GM19372 (cell line): ENCODE measurements around the gene TRERF1.

ENCODE experiments used
- ATAC-seq: cut with Tn5 transposase; IDR thresholded peaks from one replicate; pipeline ENCODE4 v1.9.1; 2021; ENCODE audit warnings: mild to moderate bottlenecking, low read depth, moderate library complexity; ENCODE audit not compliant: unreplicated experiment

The TRERF1 gene

GRCh38 chr6:42375007-42375635, 76.6 kb downstream of the TRERF1 start:
- no peak for ATAC-seq

DNA sequence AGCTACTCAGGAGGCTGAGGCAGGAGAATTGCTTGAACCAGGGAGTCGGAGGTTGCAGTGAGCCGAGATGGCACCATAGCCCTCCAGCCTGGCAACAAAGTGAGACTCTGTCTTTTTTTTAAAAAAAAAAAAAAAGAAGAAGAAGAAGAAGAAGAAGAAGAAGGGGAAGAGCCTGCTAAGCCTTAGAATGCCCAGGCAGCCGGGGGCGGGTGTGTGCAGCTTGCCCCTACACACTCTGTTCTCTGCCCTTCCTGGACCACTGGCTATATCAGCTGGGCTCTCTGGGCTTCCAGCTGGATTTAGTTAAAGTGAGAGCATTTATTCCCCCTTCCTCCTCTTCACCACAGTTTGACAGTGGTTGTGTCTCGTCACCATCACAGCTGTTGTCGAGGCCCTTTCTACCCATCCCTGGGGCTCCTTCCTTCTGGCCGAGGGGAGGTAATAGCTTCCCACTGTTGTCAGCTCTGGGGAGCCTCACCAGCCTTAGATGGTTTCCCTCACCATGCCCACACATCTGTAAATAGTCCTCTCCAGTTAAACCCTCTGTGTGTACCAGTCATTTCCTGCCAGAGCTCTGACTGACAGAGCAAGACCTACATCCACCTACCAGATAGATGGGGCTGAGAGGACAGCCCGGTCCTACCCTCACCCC, 77.6 kb downstream of the TRERF1 start:
- no peak for ATAC-seq

DNA sequence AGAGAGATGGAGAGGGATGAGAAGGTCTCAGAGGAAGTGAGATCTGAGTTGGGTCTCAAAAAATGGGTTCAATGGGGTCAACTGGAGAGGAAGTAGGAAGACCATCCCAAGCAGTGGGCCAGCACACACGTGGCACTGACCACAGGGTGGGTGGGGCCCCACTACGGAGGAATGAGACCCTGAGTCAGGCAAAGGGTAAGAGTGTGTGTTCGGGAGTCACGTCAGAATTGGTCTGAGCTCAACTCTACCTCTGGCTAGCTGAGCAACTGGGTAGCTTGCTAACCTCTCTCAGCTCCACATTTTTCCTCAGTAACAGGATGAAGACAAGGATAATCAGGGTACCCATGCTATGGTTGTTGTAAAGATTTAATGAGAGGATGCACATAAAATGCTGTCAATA, 79.0 kb downstream of the TRERF1 start:
- no peak for ATAC-seq

GRCh38 chr6:42370323-42370985, 81.3 kb downstream of the TRERF1 start:
- ATAC-seq, result no peak

GRCh38 chr6:42369568-42369967, 82.2 kb downstream of the TRERF1 start:
- no peak for ATAC-seq

- no peak for ATAC-seq
Measured at GRCh38 chr6:42368181-42368580, 83.5 kb downstream of the TRERF1 start.

- peak; percentile 77 for ATAC-seq
Measured at GRCh38 chr6:42367353-42368011, 84.2 kb downstream of the TRERF1 start.

DNA sequence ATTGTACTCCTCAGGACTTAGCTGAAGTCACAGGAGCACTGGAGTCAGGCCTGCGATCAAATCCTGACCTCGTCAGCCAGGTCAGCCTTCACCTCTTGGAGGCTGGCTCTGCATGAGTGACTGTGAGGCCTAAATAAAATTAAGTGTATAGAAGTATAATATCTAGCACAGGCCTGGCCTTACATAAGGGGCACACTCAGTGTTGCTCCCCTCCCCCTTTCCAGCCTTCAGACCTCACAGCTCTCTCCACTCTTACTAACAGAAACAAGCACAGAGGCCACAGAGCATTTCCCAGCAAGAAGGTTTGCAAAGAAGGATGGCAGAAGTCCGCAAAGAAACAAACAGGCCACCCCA, 84.8 kb downstream of the TRERF1 start:
- no peak for ATAC-seq

- no peak for ATAC-seq
Measured at GRCh38 chr6:42366011-42366705, 85.6 kb downstream of the TRERF1 start.

GRCh38 chr6:42365021-42365420, 86.7 kb downstream of the TRERF1 start:
- ATAC-seq, result no peak

GRCh38 chr6:42363926-42364849, 87.5 kb downstream of the TRERF1 start:
- no peak for ATAC-seq

GRCh38 chr6:42361036-42361435, 90.7 kb downstream of the TRERF1 start:
- ATAC-seq, result no peak

- no peak for ATAC-seq
Measured at GRCh38 chr6:42359021-42359420, 92.7 kb downstream of the TRERF1 start.

- ATAC-seq, result no peak
Measured at GRCh38 chr6:42355416-42355815, 96.3 kb downstream of the TRERF1 start.

DNA sequence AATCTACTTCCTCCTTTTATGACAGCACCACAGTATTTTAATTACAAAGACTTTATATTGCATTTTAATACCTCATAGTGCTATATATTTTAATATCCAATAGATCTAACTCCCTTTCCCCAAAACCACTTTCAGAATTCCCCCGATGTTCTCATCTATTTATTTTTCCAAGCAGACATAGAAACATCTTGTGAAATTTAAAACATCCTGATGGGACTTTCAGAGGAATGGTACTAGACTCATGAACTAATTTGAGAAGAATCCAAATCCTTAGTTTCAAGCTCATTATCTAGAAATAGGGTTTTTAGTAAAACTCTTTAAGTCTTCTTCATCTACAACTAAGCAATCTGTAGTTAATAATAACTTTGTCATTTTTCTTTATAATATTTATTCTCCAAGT, 97.0 kb downstream of the TRERF1 start:
- no peak for ATAC-seq

DNA sequence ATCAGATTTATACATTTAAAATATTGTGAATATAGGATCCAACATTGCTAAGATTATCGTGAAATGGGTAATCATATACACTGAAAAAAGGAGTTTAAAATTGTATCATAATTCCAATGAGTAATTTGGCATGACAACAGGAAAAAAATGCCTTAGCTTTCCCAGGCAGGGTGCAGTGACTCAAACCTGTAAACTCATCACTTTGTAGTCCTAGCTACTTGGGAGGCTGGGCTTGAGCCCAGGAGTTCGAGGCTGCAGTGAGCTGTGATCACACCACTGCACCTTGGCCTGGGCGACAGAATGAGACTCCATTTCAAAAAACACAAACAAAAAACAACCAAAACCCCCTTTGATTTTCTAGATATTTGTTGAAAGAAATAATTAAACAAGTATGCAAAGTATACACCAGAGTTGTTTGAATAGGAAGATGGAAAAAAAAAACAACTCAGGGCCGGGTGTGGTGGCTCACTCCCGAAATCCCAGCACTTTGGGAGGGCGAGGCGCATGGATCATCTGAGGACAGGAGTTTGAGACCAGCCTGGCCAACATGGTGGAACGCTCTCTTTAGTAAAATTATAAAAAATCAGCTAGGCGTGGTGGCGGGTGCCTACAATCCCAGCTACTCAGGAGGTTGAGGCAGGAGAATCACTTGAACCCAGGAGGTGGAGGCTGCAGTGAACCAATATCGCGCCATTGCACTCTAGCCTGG, 98.7 kb downstream of the TRERF1 start:
- no peak for ATAC-seq

GRCh38 chr6:42350911-42351310, 100.8 kb downstream of the TRERF1 start:
- no peak for ATAC-seq

GRCh38 chr6:42349753-42350511, 101.8 kb downstream of the TRERF1 start:
- no peak for ATAC-seq

GRCh38 chr6:42347456-42347855, 104.3 kb downstream of the TRERF1 start:
- ATAC-seq, result no peak
